Retina (tissue), 1 donor: ENCODE measurements around the gene SC5D.

Experiments
- DNase-seq: peaks from one replicate; pipeline ENCODE4 v3.0.0-alpha.2; 2016

SC5D gene

GRCh38 chr11:121295246-121296029, 2.9 kb downstream of the SC5D start:
- DNase-seq = no peak

GRCh38 chr11:121297872-121298271, 5.3 kb downstream of the SC5D start:
- DNase-seq = no peak

- DNase-seq = no peak
Measured at GRCh38 chr11:121298774-121299173, 6.2 kb downstream of the SC5D start.

- no peak for DNase-seq
Measured at GRCh38 chr11:121299417-121299816, 6.8 kb downstream of the SC5D start.

GRCh38 chr11:121300313-121300971, 7.9 kb downstream of the SC5D start:
- DNase-seq = no peak

GRCh38 chr11:121300972-121301699, 8.6 kb downstream of the SC5D start:
- no peak for DNase-seq

DNA sequence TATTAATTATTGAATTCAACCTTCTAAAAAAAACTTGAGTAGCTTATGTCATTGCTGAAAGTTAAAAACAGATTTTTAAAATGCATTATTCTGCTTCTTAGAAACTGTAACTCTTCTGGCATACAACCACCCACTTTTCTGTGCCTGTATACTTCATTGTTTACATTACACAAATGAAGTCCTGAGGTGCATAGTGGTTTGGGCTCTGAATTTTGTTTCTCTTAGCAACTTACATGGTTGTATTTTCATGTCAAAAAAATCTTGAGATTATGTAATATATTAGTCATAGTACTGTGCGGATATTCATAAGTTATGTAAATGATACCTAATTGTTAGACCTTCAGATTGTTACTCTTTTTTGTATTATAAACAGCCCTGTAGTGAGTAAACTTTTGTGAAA, 12.2 kb downstream of the SC5D start:
- no peak for DNase-seq

DNA sequence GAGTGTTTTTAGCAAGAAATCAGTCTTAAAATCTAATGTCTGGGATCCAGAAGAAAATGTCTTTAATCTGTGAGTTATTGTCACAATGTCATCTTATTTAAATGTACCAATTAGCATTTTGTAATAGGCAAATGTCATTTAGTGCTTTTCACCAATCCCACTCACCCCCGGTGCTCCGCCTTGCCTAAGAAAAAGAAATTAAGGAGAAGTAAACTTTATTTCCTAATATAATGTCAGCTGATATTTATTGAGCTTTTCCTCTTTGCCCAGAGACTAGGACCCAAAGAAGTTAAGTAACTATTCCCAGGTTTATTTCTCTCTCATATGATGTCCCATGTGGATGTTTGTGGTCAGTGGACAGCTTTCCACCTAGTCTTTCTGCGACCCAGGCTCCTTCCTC, 16.2 kb downstream of the SC5D start:
- DNase-seq = no peak

DNA sequence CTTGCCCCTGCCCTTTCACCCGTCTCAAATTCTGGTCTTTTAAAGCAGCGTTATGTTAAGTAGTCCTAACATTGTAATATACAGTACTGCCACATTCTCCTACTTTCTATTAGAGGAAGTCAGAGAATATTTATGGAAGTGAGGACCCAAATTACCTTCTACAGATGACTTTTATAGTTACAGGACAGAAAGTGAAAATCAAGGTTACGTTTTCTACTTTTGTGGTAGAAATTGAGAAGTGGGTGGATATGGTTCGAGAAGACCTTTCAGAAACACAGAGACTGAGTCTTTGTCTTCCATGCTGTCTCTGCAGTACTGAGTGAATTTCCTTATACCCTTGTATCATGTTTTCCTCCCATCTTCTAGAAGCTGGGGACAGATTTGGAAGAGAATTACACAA, 17.1 kb downstream of the SC5D start:
- no peak for DNase-seq

DNA sequence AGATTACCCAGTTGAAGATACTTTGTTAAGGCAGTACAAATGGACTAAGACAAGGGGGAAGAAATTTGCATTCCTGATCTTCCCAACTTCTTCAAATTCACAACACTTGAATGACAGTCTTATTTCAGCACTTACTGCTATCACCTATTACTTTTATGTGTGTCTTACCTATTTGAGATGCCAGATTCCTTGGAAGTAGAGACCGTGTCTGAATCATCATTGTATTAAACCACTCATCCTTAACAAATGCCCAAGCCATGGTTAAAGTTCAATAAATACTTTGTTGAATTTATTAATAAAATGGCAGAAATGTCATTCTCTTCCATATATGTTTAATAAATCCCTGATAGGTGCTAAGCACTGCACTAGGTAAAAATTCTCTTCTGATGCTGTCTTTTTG, 18.3 kb downstream of the SC5D start:
- DNase-seq = no peak

DNA sequence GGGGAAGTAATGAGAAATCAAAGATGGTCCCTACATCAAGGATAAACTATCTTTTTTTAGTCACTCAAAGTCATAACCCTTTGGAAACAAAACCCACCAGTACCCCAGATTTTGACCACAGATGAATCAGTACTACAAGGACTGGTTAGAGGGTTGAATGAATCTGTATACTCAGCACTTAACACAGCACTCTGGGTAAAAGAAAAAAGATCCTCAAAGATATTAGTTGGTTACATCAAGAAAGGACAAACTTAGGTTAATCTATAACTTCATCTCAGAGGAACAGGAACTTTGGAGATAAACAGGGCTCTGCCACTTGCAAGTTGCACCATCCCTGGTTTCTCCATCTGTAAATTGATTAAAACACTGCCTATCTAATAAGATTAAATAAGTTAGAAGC, 18.8 kb downstream of the SC5D start:
- no peak for DNase-seq

DNA sequence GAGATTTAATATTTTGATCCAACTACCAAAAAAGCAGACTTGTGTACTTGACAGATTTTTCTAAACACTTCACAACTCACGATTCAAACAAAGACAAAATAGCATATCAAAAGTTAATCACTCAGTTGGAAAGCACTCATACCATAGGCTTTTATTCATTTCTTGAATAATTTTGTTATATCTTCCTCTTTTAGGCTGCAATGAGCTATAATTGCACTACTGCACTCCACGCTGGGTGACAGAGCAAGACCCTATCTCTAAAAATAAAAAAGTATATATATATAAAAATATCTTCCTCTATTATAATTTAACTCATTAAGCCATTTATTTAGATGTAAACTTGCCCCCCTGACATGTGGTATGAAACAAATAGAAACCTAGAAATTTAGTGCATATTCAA, 19.9 kb downstream of the SC5D start:
- DNase-seq = no peak

- DNase-seq = peak; percentile 69
Measured at GRCh38 chr11:121318848-121319834, 26.6 kb downstream of the SC5D start.

GRCh38 chr11:121321614-121322243, 29.2 kb downstream of the SC5D start:
- no peak for DNase-seq

DNA sequence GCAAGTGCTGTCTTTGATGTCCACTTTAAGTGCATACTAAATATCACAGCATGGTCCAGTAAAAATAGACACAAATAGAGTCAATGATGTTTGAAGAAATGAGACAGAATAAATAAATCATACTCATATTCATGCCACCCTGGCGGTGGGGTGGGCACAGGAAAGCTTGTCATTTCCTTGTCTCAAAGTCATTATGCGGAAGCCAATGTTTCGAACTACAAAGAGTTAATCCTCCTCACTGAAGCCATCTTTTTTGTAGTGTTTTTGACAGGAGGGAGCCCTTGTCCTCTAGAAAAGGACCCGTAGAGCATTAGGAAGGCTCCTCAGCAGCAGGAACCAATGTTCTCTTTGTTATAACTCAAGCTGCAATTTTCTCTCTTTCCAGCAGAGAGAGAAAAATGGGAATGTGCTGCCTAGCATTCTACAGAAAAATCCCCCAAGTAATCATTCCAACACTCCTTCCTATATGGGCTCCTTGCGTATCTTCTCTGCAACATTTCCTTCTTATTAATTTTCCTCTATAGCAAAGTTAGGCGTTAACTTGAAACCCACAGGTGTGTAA, 30.6 kb downstream of the SC5D start:
- no peak for DNase-seq

GRCh38 chr11:121326230-121326629, 33.7 kb downstream of the SC5D start:
- DNase-seq = no peak

- DNase-seq = no peak
Measured at GRCh38 chr11:121327553-121327952, 35.0 kb downstream of the SC5D start.

DNA sequence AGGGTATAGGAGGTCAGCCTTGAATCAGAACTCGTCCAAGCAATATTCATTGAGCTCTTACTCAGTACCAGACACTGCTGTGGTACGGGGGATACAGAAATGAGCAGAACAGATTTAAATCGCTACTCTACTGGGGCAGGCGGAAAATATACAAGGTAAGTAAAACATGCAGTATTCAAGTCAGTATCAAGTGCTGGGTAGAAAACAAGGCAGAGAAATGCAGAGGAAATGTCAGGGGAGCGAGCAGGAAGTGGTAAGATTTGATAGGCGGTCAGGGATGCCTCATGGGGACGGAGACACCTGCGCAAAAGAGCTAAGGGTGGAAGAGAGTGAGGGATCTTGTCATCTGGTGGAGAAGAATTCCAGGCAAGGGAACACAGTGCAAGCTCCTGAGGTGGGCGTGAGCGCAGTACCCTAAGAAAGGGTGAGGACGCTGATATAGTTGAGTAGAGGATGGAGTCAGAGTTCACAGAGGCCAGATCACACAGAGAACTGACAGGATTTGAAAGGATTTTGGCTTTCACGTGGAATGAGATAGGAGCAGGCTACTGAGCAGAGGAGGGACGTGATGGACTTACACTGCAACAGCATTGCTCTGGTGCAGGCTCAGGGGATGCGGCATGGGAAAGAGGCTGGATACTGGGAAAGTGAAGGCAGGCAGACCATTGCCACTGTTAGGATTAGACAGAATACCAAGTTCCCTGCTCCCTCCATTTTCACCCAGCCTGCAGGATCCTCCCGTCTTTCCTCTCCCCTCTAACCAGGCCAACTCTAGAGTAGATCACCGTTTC, 35.8 kb downstream of the SC5D start:
- no peak for DNase-seq

- no peak for DNase-seq
Measured at GRCh38 chr11:121328967-121329679, 36.6 kb downstream of the SC5D start.

DNA sequence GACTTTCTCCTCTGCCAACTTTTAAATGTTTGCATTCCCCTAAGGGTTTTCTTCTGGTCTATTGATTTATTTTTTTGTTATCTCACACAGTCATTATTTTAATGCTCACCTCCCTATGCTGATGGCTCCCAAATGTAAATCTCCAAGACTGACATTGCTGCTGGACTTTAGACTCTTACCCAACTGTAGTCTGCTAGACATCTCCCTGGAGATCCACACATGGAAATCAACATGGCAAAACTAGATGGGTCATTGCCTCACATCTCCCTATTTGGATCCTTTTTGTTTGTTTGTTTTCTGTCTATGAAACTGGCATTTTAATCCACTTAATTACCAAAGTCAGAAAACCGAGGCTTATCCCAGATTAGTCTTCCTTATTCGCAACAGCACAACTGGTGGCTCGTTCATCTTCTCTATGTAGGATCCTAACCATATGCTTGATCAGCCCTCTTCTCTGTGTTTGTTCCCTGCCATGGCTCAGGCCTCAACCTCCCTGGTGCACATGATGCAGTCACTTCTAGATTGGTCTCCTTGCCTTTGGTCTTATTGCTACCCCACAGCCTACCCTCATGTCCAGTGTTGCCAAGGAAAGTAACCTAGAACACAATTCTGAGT, 37.3 kb downstream of the SC5D start:
- no peak for DNase-seq
